ENCODE measurements around the gene SPAST. TPM values are rescaled to one million over a fixed set of nuclear protein-coding genes. Genes with fewer than 3 reads are reported as not detected.
"Not testable (repeated sequence)": the region's sequence is repeated elsewhere in the genome, so short reads cannot be mapped to it uniquely, and the experiment has no call there.

The SPAST gene
- total and polyA plus RNA-seq, 2 donors (not counting 1 experiment from before 2014, with no cell fraction given): 6.2 to 26.8 TPM

GRCh38 chr2:32192418-32192817, 129.1 kb downstream of the SPAST start:
- no peak for TF ChIP-seq CTCF (IDR thresholded peaks at IDR 0.05)
- no peak for TF ChIP-seq EZH2 (IDR thresholded peaks at IDR 0.05; ENCODE audit: borderline replicate concordance, insufficient read depth, low read depth, low read length, poor library complexity, severe bottlenecking)
- ATAC-seq (ENCODE audit: low read depth) (no peak), DNase-seq (no peak)
- ChIA-PET POLR2A (no interaction called here), CTCF (no interaction called here)
- Histone ChIP-seq H2AFZ (ENCODE audit: insufficient read depth, low read depth, low read length, poor library complexity, severe bottlenecking) (no peak overlapping the region), H3K36me3 (replicated peaks in 1 of 2; ENCODE audit: control extremely low read depth in 1 of 2, control insufficient read depth in 1 of 2, extremely low read depth in 1 of 2, insufficient read depth in 2 of 2, low read length in 1 of 2) (peaks cover 6 to 18% of the 10 kb centered on the region in 2 experiments), H3K79me2 (ENCODE audit: control insufficient read depth, insufficient read depth, low read length) (no peaks in the 10 kb centered on the region), H3K27ac (ENCODE audit: low read length in 2 of 2) (no peak overlapping the region), H3K4me3 (ENCODE audit: control extremely low read depth in 1 of 5, extremely low read depth in 1 of 5, insufficient read depth in 1 of 5, low read depth in 2 of 5, low read length in 4 of 5) (no peak overlapping the region), H4K20me1 (ENCODE audit: control insufficient read depth, insufficient read depth, low read length, poor library complexity, severe bottlenecking) (no peaks in the 10 kb centered on the region), H3K4me1 (ENCODE audit: control insufficient read depth in 2 of 2, insufficient read depth in 2 of 2, low read length in 2 of 2) (no peaks in the 10 kb centered on the region), H3K27me3 (replicated peaks in 1 of 4; ENCODE audit: control extremely low read depth in 1 of 4, control insufficient read depth in 3 of 4, insufficient read depth in 4 of 4, low read length in 3 of 4) (no peaks in the 10 kb centered on the region), H3K4me2 (replicated peaks; ENCODE audit: low read depth, low read length, poor library complexity, severe bottlenecking) (no peak overlapping the region), H3K9ac (ENCODE audit: low read length) (no peak overlapping the region), H3K9me3 (ENCODE audit: control extremely low read depth in 1 of 3, control insufficient read depth in 2 of 3, insufficient read depth in 1 of 3, low read length in 2 of 3) (no peaks in the 10 kb centered on the region)
- Mint-ChIP-seq H3K4me1 (peaks cover 3% of the 10 kb centered on the region), H3K27ac (no peak overlapping the region), H3K9me3 (ENCODE audit: insufficient read depth) (no peaks in the 10 kb centered on the region), H3K4me3 (no peak overlapping the region), H3K27me3 (no peaks in the 10 kb centered on the region)
- intact Hi-C loops (cut with micrococcal nuclease): no loop called here
- no CpG with 5 or more reads among the region's 1 CpG for WGBS (ENCODE audit: insufficient coverage)

- H3K4me1 ChIP-seq (ENCODE audit: control insufficient read depth in 2 of 2, insufficient read depth in 2 of 2, low read length in 2 of 2): no peaks in the 10 kb centered on the region
- peaks cover 5 to 41% of the 10 kb centered on the region in 2 experiments for H3K36me3 ChIP-seq (replicated peaks in 1 of 2; ENCODE audit: control extremely low read depth in 1 of 2, control insufficient read depth in 1 of 2, extremely low read depth in 1 of 2, insufficient read depth in 2 of 2, low read length in 1 of 2)
- intact Hi-C loops (cut with micrococcal nuclease): no loop called here
- H4K20me1 ChIP-seq (ENCODE audit: control insufficient read depth, insufficient read depth, low read length, poor library complexity, severe bottlenecking): no peaks in the 10 kb centered on the region
- ChIA-PET CTCF (no interaction called here), POLR2A (no interaction called here)
- H3K79me2 ChIP-seq (ENCODE audit: control insufficient read depth, insufficient read depth, low read length): no peaks in the 10 kb centered on the region
- H2AFZ ChIP-seq (ENCODE audit: insufficient read depth, low read depth, low read length, poor library complexity, severe bottlenecking): no peak overlapping the region
- DNase-seq (no peak), ATAC-seq (ENCODE audit: low read depth) (no peak)
- H3K9ac ChIP-seq (ENCODE audit: low read length): no peak overlapping the region
- Mint-ChIP-seq H3K4me3 (no peak overlapping the region), H3K4me1 (no peaks in the 10 kb centered on the region), H3K27ac (no peak overlapping the region), H3K27me3 (no peaks in the 10 kb centered on the region), H3K9me3 (ENCODE audit: insufficient read depth) (no peaks in the 10 kb centered on the region)
- no peak overlapping the region for H3K4me3 ChIP-seq (ENCODE audit: control extremely low read depth in 1 of 5, extremely low read depth in 1 of 5, insufficient read depth in 1 of 5, low read depth in 2 of 5, low read length in 4 of 5)
- H3K27ac ChIP-seq (ENCODE audit: low read length in 2 of 2): no peak overlapping the region
- H3K27me3 ChIP-seq (replicated peaks in 1 of 4; ENCODE audit: control extremely low read depth in 1 of 4, control insufficient read depth in 3 of 4, insufficient read depth in 4 of 4, low read length in 3 of 4): no peaks in the 10 kb centered on the region
- H3K4me2 ChIP-seq (replicated peaks; ENCODE audit: low read depth, low read length, poor library complexity, severe bottlenecking): no peak overlapping the region
- TF ChIP-seq EZH2 (IDR thresholded peaks at IDR 0.05; ENCODE audit: borderline replicate concordance, insufficient read depth, low read depth, low read length, poor library complexity, severe bottlenecking): no peak
- TF ChIP-seq CTCF (IDR thresholded peaks at IDR 0.05): no peak
- H3K9me3 ChIP-seq (ENCODE audit: control extremely low read depth in 1 of 3, control insufficient read depth in 2 of 3, insufficient read depth in 1 of 3, low read length in 2 of 3): no peaks in the 10 kb centered on the region
- WGBS (ENCODE audit: insufficient coverage): no CpG with 5 or more reads among the region's 1 CpG
These were observed 137.5 kb downstream of the SPAST start for GRCh38 chr2:32200814-32201213.

- H3K9ac ChIP-seq (ENCODE audit: low read length); H3K4me2 ChIP-seq (replicated peaks; ENCODE audit: low read depth, low read length, poor library complexity, severe bottlenecking); intact Hi-C loops (cut with micrococcal nuclease); H3K27me3 Mint-ChIP-seq; H3K4me3 ChIP-seq (ENCODE audit: control extremely low read depth in 1 of 5, extremely low read depth in 1 of 5, insufficient read depth in 1 of 5, low read depth in 2 of 5, low read length in 4 of 5); POLR2A ChIA-PET; ATAC-seq (ENCODE audit: low read depth); DNase-seq; H3K9me3 ChIP-seq (ENCODE audit: control extremely low read depth in 1 of 3, control insufficient read depth in 2 of 3, insufficient read depth in 1 of 3, low read length in 2 of 3); H3K27ac ChIP-seq (ENCODE audit: low read length in 2 of 2); H3K4me1 Mint-ChIP-seq; H3K9me3 Mint-ChIP-seq (ENCODE audit: insufficient read depth); H3K27me3 ChIP-seq (replicated peaks in 1 of 4; ENCODE audit: control extremely low read depth in 1 of 4, control insufficient read depth in 3 of 4, insufficient read depth in 4 of 4, low read length in 3 of 4); H3K4me1 ChIP-seq (ENCODE audit: control insufficient read depth in 2 of 2, insufficient read depth in 2 of 2, low read length in 2 of 2); H3K27ac Mint-ChIP-seq; H4K20me1 ChIP-seq (ENCODE audit: control insufficient read depth, insufficient read depth, low read length, poor library complexity, severe bottlenecking); CTCF ChIA-PET; H2AFZ ChIP-seq (ENCODE audit: insufficient read depth, low read depth, low read length, poor library complexity, severe bottlenecking); H3K79me2 ChIP-seq (ENCODE audit: control insufficient read depth, insufficient read depth, low read length); H3K4me3 Mint-ChIP-seq: not testable (repeated sequence)
- peaks cover 5 to 33% of the 10 kb centered on the region in 2 experiments for H3K36me3 ChIP-seq (replicated peaks in 1 of 2; ENCODE audit: control extremely low read depth in 1 of 2, control insufficient read depth in 1 of 2, extremely low read depth in 1 of 2, insufficient read depth in 2 of 2, low read length in 1 of 2)
- WGBS (ENCODE audit: insufficient coverage): 100% methylated on average over 1 of the region's 3 CpGs
These were observed 140.1 kb downstream of the SPAST start for GRCh38 chr2:32203428-32203827.
